Measurements from ENCODE around the gene STIMATE.
A peak's percentile ranks its signal among the peaks of the same experiment; 100 is the strongest.

The STIMATE gene

GRCh38 chr3:52892625-52893311 is 4.6 kb downstream of the STIMATE start:
- DNase-seq: no peak

- DNase-seq: no peak
Observed at GRCh38 chr3:52892290-52892624, 5.1 kb downstream of the STIMATE start.

- peak; percentile 49 for DNase-seq
Observed at GRCh38 chr3:52891615-52892081, 5.7 kb downstream of the STIMATE start.

GRCh38 chr3:52891164-52891563 is 6.2 kb downstream of the STIMATE start:
- no peak for DNase-seq

- peak; percentile 8 for DNase-seq
Observed at GRCh38 chr3:52890735-52891134, 6.6 kb downstream of the STIMATE start.

- DNase-seq: no peak
Observed at GRCh38 chr3:52889901-52890300, 7.4 kb downstream of the STIMATE start.

GRCh38 chr3:52887166-52887565 is 10.2 kb downstream of the STIMATE start:
- no peak for DNase-seq

GRCh38 chr3:52886049-52886730 is 11.2 kb downstream of the STIMATE start:
- no peak for DNase-seq

GRCh38 chr3:52882377-52882776 is 15.0 kb downstream of the STIMATE start:
- no peak for DNase-seq

GRCh38 chr3:52881871-52882270 is 15.5 kb downstream of the STIMATE start:
- no peak for DNase-seq

- no peak for DNase-seq
Observed at GRCh38 chr3:52880474-52880873, 16.9 kb downstream of the STIMATE start.

GRCh38 chr3:52880047-52880446 is 17.3 kb downstream of the STIMATE start:
- DNase-seq: no peak

- DNase-seq: no peak
Observed at GRCh38 chr3:52879581-52879980, 17.8 kb downstream of the STIMATE start.

GRCh38 chr3:52879090-52879489 is 18.3 kb downstream of the STIMATE start:
- no peak for DNase-seq

GRCh38 chr3:52877085-52877484 is 20.3 kb downstream of the STIMATE start:
- no peak for DNase-seq

- DNase-seq: no peak
Observed at GRCh38 chr3:52874864-52875587, 22.3 kb downstream of the STIMATE start.

GRCh38 chr3:52874160-52874701 is 23.1 kb downstream of the STIMATE start:
- DNase-seq: no peak

GRCh38 chr3:52873433-52874159 is 23.8 kb downstream of the STIMATE start:
- DNase-seq: peak; percentile 28

GRCh38 chr3:52872245-52872644 is 25.1 kb downstream of the STIMATE start:
- DNase-seq: peak; percentile 42

- DNase-seq: no peak
Observed at GRCh38 chr3:52871761-52872160, 25.6 kb downstream of the STIMATE start.

- DNase-seq: no peak
Observed at GRCh38 chr3:52870471-52870870, 26.9 kb downstream of the STIMATE start.

GRCh38 chr3:52866427-52866826 is 30.9 kb downstream of the STIMATE start:
- no peak for DNase-seq

- DNase-seq: no peak
Observed at GRCh38 chr3:52865994-52866393, 31.4 kb downstream of the STIMATE start.

Measured in fibroblast of skin of right biceps (primary cell).